Measurements from ENCODE around the gene MYH1. TPM values are rescaled to one million over a fixed set of nuclear protein-coding genes. Genes with fewer than 3 reads are reported as not detected.

MYH1 gene
- total RNA-seq, 2 experiments from 2014 or later: not detected

DNA sequence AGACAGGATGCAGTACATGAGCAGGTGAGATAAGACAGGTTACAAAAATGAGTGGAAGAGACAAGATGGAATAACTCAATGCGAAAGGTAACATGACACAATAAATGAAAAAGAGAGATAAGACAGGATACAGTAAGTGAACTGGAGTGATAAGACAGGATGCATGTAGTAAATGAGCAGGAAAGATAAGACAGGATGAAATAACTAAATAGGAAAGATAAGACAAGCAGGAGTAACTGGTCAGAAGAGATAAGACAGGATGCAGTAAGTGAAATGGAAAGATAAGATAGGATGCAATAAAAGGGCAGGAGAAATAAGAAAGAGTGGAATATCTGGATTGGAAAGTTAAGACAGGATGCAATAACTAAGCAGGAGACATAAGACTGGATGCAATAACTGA is 40.6 kb downstream of the MYH1 start:
- ChIA-PET CTCF (no interaction called here), POLR2A (no interaction called here)
- no peaks in the 10 kb centered on the region for H3K36me3 Mint-ChIP-seq (ENCODE audit: low read depth)
- ATAC-seq (ENCODE audit: poor library complexity) (no peak), DNase-seq (no peak)
- H3K27ac Mint-ChIP-seq: no peak overlapping the region
- intact Hi-C loops (cut with DNase I, micrococcal nuclease): no loop called here
- TF ChIP-seq, protein P1, sequence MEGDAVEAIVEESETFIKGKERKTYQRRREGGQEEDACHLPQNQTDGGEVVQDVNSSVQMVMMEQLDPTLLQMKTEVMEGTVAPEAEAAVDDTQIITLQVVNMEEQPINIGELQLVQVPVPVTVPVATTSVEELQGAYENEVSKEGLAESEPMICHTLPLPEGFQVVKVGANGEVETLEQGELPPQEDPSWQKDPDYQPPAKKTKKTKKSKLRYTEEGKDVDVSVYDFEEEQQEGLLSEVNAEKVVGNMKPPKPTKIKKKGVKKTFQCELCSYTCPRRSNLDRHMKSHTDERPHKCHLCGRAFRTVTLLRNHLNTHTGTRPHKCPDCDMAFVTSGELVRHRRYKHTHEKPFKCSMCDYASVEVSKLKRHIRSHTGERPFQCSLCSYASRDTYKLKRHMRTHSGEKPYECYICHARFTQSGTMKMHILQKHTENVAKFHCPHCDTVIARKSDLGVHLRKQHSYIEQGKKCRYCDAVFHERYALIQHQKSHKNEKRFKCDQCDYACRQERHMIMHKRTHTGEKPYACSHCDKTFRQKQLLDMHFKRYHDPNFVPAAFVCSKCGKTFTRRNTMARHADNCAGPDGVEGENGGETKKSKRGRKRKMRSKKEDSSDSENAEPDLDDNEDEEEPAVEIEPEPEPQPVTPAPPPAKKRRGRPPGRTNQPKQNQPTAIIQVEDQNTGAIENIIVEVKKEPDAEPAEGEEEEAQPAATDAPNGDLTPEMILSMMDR (IDR thresholded peaks at IDR 0.05): no peak
- H3K9me3 Mint-ChIP-seq: peaks cover 6% of the 10 kb centered on the region
- Histone ChIP-seq H3K36me3 (ENCODE audit: insufficient read depth, low read length) (no peaks in the 10 kb centered on the region), H3K9me3 (ENCODE audit: control insufficient read depth in 1 of 2, insufficient read depth in 1 of 2, low read length in 2 of 2) (peaks cover 0 to 9% of the 10 kb centered on the region in 2 experiments), H3K4me3 (ENCODE audit: low read length) (no peak overlapping the region), H3K27me3 (ENCODE audit: control insufficient read depth in 1 of 2, insufficient read depth in 2 of 2, low read length in 2 of 2) (no peaks in the 10 kb centered on the region), H3K4me1 (ENCODE audit: insufficient read depth, low read length) (no peaks in the 10 kb centered on the region), H3K27ac (ENCODE audit: low read depth in 1 of 2, low read length in 2 of 2) (no peak overlapping the region)
- H3K4me1 Mint-ChIP-seq (ENCODE audit: low read depth): no peaks in the 10 kb centered on the region
- no peaks in the 10 kb centered on the region for H3K27me3 Mint-ChIP-seq
- H3K4me3 Mint-ChIP-seq: no peak overlapping the region

DNA sequence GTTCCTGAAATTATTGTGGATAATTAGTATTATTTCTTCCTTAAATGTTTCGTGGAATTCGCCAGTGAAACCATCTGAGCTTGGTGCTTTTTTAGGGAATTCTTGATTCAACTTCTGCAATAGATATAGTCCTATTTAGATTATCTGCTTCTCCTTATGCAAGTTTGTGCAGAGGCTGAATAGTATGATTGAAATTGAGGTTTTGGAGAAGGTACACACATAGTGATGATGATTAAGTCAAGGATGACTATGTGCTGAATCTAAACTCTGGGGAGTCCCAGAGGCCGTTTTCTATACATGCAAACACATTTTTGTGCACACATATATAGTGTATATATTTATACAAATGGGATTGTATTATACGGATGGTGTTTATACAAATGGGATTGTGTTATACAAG is 43.8 kb downstream of the MYH1 start:
- no peaks in the 10 kb centered on the region for H3K4me1 ChIP-seq (ENCODE audit: insufficient read depth, low read length)
- no peak overlapping the region for H3K27ac ChIP-seq (ENCODE audit: low read depth in 1 of 2, low read length in 2 of 2)
- Mint-ChIP-seq H3K27ac (no peak overlapping the region), H3K9me3 (no peaks in the 10 kb centered on the region), H3K4me3 (no peak overlapping the region), H3K27me3 (no peaks in the 10 kb centered on the region), H3K36me3 (ENCODE audit: low read depth) (no peaks in the 10 kb centered on the region), H3K4me1 (ENCODE audit: low read depth) (no peaks in the 10 kb centered on the region)
- no peaks in the 10 kb centered on the region for H3K36me3 ChIP-seq (ENCODE audit: insufficient read depth, low read length)
- CTCF ChIA-PET: interaction anchor here (0.6 kb wide), 1 partner anchor 55 kb away, joined by 3 read pairs; no protein-coding TSS in a partner anchor
- no peak overlapping the region for H3K4me3 ChIP-seq (ENCODE audit: low read length)
- intact Hi-C loops (cut with DNase I, micrococcal nuclease): no loop called here
- no peak for ATAC-seq (ENCODE audit: poor library complexity)
- no peaks in the 10 kb centered on the region for H3K27me3 ChIP-seq (ENCODE audit: control insufficient read depth in 1 of 2, insufficient read depth in 2 of 2, low read length in 2 of 2)
- TF ChIP-seq, protein P1 (IDR thresholded peaks at IDR 0.05): no peak
- no peaks in the 10 kb centered on the region for H3K9me3 ChIP-seq (ENCODE audit: control insufficient read depth in 1 of 2, insufficient read depth in 1 of 2, low read length in 2 of 2)
- DNase-seq: no peak
- POLR2A ChIA-PET: no interaction called here

DNA sequence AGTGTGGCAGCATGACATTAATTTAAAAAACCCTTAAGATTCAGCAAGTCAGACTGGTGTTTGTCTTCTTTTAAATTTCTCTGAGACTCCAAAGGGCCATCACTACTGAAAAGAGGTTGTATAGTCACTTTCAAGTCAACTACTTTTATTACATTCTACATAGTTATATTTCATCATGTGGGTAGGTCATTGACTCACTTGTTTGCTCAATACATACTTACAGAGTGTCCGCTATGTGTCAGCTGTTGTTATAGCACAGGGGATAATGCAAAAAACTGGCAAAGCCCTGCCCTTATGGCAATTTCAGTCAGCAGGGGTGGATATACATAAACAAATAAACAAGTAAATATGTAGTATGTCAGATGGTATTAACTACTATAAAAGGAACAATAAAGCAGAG is 46.5 kb downstream of the MYH1 start:
- intact Hi-C loops (cut with DNase I, micrococcal nuclease): no loop called here
- H3K27me3 Mint-ChIP-seq: no peaks in the 10 kb centered on the region
- no peak overlapping the region for H3K27ac Mint-ChIP-seq
- H3K4me3 ChIP-seq (ENCODE audit: low read length): no peak overlapping the region
- no peaks in the 10 kb centered on the region for H3K36me3 ChIP-seq (ENCODE audit: insufficient read depth, low read length)
- H3K27ac ChIP-seq (ENCODE audit: low read depth in 1 of 2, low read length in 2 of 2): no peak overlapping the region
- no peaks in the 10 kb centered on the region for H3K9me3 ChIP-seq (ENCODE audit: control insufficient read depth in 1 of 2, insufficient read depth in 1 of 2, low read length in 2 of 2)
- TF ChIP-seq, protein P1 (IDR thresholded peaks at IDR 0.05): no peak
- H3K4me1 Mint-ChIP-seq (ENCODE audit: low read depth): no peaks in the 10 kb centered on the region
- H3K27me3 ChIP-seq (ENCODE audit: control insufficient read depth in 1 of 2, insufficient read depth in 2 of 2, low read length in 2 of 2): no peaks in the 10 kb centered on the region
- CTCF ChIA-PET: no interaction called here
- no peaks in the 10 kb centered on the region for H3K4me1 ChIP-seq (ENCODE audit: insufficient read depth, low read length)
- no peaks in the 10 kb centered on the region for H3K36me3 Mint-ChIP-seq (ENCODE audit: low read depth)
- POLR2A ChIA-PET: no interaction called here
- no peak for DNase-seq
- ATAC-seq (ENCODE audit: poor library complexity): no peak
- no peaks in the 10 kb centered on the region for H3K9me3 Mint-ChIP-seq
- no peak overlapping the region for H3K4me3 Mint-ChIP-seq
